ENCODE measurements around the gene ZNF552. TPM values are rescaled to one million over a fixed set of nuclear protein-coding genes. Genes with fewer than 3 reads are reported as not detected.

ZNF552 gene
- 12.0 TPM for total RNA-seq

DNA sequence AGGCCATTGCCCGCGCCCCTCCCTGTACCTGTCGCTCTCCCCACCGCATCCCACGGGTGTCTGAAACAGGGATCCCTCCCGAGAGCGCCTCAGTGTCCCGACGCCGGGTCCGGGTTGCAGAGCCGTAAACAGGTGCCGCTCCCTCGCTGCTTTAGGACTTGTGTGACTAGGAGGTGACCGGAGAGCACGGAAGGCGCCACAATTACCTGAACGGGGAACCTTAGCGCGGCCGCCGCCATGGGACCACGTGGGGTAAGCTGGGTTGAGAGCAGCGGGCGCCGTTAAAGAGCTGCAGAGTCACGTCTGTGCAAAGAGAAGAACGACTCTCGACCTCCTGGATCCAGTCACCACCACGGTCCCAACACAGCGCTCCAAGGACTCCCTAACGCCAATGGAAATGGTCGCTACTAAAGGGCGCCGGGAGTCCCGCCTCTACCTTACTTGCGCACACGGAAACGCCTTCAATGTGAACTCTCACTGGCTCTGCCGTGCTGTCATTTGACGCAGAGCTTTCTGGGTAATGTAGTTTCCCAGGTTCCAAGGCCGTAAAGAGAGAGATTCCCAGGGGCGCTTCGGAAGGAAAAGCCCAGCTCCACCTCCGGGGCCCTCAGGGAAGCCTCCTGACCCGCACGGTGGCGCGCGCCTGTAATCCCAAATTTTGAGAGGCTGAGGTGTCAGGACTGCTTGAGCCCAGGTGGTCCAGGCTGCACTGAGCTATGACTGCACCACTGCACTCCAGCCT, at the start of gene ZNF552:
Gene ZNF552, minus strand, starts transcription at position 409 of the 742 bp plus-strand sequence. Its CDS starts 170 bp downstream, at position 239.

DNA sequence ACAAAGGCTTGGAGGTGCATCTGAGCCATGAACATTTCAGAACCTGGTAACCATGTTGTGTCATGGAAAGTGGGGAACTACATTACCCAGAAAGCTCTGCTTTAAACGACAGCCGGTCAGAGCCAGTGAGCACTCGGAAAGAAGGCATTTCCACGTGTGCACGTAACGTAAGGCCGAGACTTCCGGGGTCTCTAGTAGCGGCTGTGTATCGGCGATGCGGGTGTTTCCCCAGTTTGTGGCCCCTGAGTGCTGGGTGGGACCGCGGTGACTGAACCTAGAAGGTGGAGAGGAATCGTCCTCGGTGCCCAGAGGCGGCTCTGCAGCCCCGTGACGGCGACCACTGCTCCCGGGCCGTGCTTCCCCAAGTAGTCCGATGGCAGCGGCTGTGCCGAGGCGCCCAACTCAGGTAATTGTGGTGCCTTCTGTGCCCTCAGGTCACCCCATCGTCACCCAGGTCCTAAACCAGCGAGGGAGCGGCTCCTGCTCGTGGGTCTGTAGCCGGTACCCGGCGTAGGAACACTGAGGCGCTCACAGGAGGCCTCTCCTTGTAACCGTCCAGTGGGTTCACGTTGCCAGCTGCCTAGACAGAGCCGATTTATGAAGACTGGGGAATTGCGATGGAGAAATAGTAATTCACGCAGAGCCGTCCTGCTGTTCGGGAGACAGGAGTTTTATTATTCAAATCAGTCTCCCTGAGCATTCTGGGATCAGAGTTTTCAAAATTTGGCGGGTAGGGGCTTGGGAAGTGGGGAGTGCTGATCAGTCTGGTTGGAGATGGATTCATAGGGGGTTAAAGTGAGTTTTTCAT, 35.2 kb upstream of the ZNF552 start, which contains the start of gene ZNF587:
Gene ZNF587, plus strand, starts transcription at position 194 of the 808 bp plus-strand sequence. Its CDS starts 180 bp downstream, at position 374.

DNA sequence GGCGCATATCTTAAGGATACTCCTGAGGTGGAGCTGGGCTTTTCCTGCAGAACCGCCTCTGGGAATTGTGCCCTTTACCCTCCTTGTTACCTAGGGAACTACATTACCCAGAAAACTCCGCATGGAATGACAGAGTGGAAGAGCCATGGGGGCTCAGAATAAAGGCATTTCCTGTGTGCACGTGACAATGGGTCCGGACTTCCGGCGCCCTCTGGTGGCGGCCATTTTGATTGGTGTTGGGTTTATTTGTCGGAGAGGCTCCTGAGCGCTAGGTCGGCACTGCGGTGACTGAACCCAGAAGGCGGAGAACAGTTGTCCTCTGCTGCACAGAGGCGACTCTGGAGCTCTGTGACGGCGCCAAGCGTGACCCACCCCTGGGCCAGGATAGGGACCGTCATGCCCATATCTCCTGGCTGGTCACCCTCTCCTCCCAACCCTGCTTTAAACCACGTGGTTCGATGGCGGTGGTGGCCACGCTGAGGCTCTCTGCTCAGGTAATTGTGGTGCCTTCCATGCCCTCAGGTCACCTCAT, 15.4 kb upstream of the ZNF552 start, which contains the start of gene ZNF587B:
Gene ZNF587B, plus strand, starts transcription at position 229 of the 532 bp plus-strand sequence. Its CDS starts 230 bp downstream, at position 459.

DNA sequence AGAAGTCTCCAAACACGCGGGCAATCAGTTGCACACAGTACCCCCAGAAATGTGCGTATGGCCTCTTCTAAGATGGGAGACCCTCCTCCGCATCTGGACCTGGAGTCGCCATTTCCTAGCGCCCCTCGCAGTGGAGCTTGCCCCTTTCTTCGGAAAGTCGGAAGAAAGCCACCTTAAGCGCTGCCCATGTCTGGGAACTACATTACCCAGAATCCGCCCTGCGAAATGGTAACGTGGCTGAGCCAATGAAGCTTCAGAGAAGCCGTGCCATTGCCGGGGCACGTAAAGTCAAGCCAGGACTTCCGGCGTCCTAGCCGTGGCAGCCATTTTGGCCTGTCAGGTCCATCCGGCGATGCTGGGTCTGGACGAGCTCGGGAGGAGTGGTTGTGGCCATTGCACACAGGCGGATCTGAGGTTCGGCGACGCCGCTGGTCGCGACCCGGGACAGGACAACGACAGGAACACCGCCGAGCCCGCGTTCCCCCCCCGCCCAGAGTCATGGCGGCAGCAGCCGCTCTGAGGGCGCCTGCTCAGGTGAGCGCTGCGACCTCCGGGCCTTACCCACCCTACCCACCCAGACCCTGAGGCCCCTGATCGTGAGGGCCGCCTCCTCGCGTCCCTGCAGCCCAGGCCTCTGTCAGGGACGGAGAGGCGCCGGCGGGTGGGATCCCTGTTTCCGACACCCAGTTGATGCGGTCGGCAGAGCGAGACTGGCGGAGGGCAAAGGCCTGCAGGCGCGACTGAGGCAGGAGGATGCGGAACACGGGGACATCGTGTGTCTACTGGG, 45.2 kb downstream of the ZNF552 start, which contains the start of gene ZNF586:
Gene ZNF586, plus strand, starts transcription at position 332 of the 787 bp plus-strand sequence. Its CDS starts 167 bp downstream, at position 499.

Other genes with a start within 250 kb of the ZNF552 start
- gene ZNF416, start 236.0 kb downstream of the ZNF552 start, total RNA-seq = 14.1 TPM
- 24.2 TPM for gene ZIK1, start 230.8 kb downstream of the ZNF552 start, total RNA-seq
- 5.3 TPM for gene ZNF530, start 215.0 kb downstream of the ZNF552 start, total RNA-seq
- gene ZNF134, start 200.7 kb downstream of the ZNF552 start, total RNA-seq = 39.7 TPM
- gene ZNF211, start 181.7 kb downstream of the ZNF552 start, total RNA-seq = 30.7 TPM
- not detected for gene ZSCAN4, start 146.0 kb downstream of the ZNF552 start, total RNA-seq
- 16.1 TPM for gene ZNF551, start 132.9 kb downstream of the ZNF552 start, total RNA-seq
- 31.4 TPM for gene ZNF154, start 105.7 kb downstream of the ZNF552 start, total RNA-seq
- 27.0 TPM for gene ZNF671, start 87.3 kb downstream of the ZNF552 start, total RNA-seq
- 43.6 TPM for gene ZNF776, start 68.1 kb downstream of the ZNF552 start, total RNA-seq
- gene ZNF586, start 45.2 kb downstream of the ZNF552 start, total RNA-seq = 42.2 TPM
- gene ZNF587B, start 15.4 kb upstream of the ZNF552 start, total RNA-seq = 14.3 TPM
- 33.0 TPM for gene ZNF587, start 34.9 kb upstream of the ZNF552 start, total RNA-seq
- gene ZNF814, start 74.1 kb upstream of the ZNF552 start, total RNA-seq = 29.5 TPM
- 33.2 TPM for gene ZNF417, start 101.7 kb upstream of the ZNF552 start, total RNA-seq
- 47.1 TPM for gene ZNF418, start 120.5 kb upstream of the ZNF552 start, total RNA-seq
- 17.3 TPM for gene ZNF256, start 132.8 kb upstream of the ZNF552 start, total RNA-seq
- not detected for gene C19orf18, start 159.6 kb upstream of the ZNF552 start, total RNA-seq
- gene ZNF606, start 187.9 kb upstream of the ZNF552 start, total RNA-seq = 45.0 TPM
- gene ZSCAN1, start 219.1 kb upstream of the ZNF552 start, total RNA-seq = 1.6 TPM
- gene ZNF135, start 244.4 kb upstream of the ZNF552 start, total RNA-seq = 13.4 TPM

All from diencephalon (tissue), 1 donor.